ENCODE data around the gene PNPLA6. TPM values are rescaled to one million over a fixed set of nuclear protein-coding genes. Genes with fewer than 3 reads are reported as not detected.

PNPLA6 gene
- total and polyA plus RNA-seq, 2 experiments from 2014 or later: 66.6 to 135 TPM

DNA sequence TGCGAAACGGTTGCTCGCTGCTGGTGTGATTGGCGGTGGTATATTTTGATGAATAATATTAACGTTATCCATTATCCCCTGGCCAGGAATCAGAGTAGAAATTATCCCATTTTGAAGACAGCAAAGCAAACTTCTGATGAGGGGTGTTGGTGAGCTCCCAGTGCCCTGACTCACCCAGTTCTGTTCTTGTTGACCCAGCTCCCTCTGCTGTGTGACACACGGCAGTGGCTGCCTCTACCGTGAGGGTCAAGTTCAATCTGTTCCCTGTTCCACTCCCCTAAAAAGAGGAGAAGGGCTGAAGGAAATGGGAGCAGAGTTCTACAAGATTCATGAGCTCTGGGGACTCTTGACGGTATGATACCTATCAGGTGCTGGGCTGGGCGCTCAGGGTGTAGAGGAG, 62.2 kb downstream of the PNPLA6 start:
- Mint-ChIP-seq H3K27me3 (ENCODE audit: insufficient read depth, low read depth, poor library complexity) (peaks cover 12% of the 10 kb centered on the region), H3K4me1 (peaks cover 24% of the 10 kb centered on the region), H3K27ac (no peak overlapping the region), H3K4me3 (peak overlapping the region; percentile 76), H3K36me3 (ENCODE audit: low read depth) (peaks cover 9% of the 10 kb centered on the region; the same call in 2 of the 3 replicates), H3K9me3 (no peaks in the 10 kb centered on the region)
- no peak overlapping the region for H2AFZ ChIP-seq
- H3F3A ChIP-seq (replicated peaks; ENCODE audit: low read depth): 0 out of 2 replicates have a peak, but pooled peaks cover 2% of the 10 kb centered on the region
- peak overlapping the region; percentile 96; the same call in 1 of the 2 replicates for H3K4me2 ChIP-seq
- H4K20me1 ChIP-seq (replicated peaks; ENCODE audit: insufficient read depth): peaks cover 21% of the 10 kb centered on the region
- ATAC-seq (no peak), DNase-seq (ENCODE audit: low spot score) (no peak)
- H3K4me3 ChIP-seq: peak overlapping the region; percentile 87; the same call in 1 of the 2 replicates
- no peaks in the 10 kb centered on the region for H3K9me2 ChIP-seq (ENCODE audit: insufficient read depth)
- no peak overlapping the region for H3K27ac ChIP-seq (ENCODE audit: low read depth)
- TF ChIP-seq, protein P1, sequence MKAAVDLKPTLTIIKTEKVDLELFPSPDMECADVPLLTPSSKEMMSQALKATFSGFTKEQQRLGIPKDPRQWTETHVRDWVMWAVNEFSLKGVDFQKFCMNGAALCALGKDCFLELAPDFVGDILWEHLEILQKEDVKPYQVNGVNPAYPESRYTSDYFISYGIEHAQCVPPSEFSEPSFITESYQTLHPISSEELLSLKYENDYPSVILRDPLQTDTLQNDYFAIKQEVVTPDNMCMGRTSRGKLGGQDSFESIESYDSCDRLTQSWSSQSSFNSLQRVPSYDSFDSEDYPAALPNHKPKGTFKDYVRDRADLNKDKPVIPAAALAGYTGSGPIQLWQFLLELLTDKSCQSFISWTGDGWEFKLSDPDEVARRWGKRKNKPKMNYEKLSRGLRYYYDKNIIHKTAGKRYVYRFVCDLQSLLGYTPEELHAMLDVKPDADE (IDR thresholded peaks at IDR 0.05): no peak
- TF ChIP-seq ZNF114 (CRISPR knock-in tag; IDR thresholded peaks at IDR 0.05) (no peak), EZH2 (IDR thresholded peaks at IDR 0.05; ENCODE audit: low read depth, unreplicated experiment) (no peak), CREB1 (CRISPR knock-in tag; IDR thresholded peaks at IDR 0.05; ENCODE audit: low read depth) (no peak), STAT1 (IDR thresholded peaks at IDR 0.05; ENCODE audit: unreplicated experiment) (no peak), POLR2AphosphoS5 (IDR thresholded peaks at IDR 0.05; ENCODE audit: low read depth) (no peak), NANOG (IDR thresholded peaks at IDR 0.05; ENCODE audit: borderline replicate concordance) (no peak), ZNF331 (CRISPR knock-in tag; IDR thresholded peaks at IDR 0.05; ENCODE audit: low read depth) (no peak), JUNB (IDR thresholded peaks at IDR 0.05; ENCODE audit: unreplicated experiment) (no peak), EZH2phosphoT487 (IDR thresholded peaks at IDR 0.05; ENCODE audit: unreplicated experiment) (no peak)
- TF ChIP-seq, protein P2, sequence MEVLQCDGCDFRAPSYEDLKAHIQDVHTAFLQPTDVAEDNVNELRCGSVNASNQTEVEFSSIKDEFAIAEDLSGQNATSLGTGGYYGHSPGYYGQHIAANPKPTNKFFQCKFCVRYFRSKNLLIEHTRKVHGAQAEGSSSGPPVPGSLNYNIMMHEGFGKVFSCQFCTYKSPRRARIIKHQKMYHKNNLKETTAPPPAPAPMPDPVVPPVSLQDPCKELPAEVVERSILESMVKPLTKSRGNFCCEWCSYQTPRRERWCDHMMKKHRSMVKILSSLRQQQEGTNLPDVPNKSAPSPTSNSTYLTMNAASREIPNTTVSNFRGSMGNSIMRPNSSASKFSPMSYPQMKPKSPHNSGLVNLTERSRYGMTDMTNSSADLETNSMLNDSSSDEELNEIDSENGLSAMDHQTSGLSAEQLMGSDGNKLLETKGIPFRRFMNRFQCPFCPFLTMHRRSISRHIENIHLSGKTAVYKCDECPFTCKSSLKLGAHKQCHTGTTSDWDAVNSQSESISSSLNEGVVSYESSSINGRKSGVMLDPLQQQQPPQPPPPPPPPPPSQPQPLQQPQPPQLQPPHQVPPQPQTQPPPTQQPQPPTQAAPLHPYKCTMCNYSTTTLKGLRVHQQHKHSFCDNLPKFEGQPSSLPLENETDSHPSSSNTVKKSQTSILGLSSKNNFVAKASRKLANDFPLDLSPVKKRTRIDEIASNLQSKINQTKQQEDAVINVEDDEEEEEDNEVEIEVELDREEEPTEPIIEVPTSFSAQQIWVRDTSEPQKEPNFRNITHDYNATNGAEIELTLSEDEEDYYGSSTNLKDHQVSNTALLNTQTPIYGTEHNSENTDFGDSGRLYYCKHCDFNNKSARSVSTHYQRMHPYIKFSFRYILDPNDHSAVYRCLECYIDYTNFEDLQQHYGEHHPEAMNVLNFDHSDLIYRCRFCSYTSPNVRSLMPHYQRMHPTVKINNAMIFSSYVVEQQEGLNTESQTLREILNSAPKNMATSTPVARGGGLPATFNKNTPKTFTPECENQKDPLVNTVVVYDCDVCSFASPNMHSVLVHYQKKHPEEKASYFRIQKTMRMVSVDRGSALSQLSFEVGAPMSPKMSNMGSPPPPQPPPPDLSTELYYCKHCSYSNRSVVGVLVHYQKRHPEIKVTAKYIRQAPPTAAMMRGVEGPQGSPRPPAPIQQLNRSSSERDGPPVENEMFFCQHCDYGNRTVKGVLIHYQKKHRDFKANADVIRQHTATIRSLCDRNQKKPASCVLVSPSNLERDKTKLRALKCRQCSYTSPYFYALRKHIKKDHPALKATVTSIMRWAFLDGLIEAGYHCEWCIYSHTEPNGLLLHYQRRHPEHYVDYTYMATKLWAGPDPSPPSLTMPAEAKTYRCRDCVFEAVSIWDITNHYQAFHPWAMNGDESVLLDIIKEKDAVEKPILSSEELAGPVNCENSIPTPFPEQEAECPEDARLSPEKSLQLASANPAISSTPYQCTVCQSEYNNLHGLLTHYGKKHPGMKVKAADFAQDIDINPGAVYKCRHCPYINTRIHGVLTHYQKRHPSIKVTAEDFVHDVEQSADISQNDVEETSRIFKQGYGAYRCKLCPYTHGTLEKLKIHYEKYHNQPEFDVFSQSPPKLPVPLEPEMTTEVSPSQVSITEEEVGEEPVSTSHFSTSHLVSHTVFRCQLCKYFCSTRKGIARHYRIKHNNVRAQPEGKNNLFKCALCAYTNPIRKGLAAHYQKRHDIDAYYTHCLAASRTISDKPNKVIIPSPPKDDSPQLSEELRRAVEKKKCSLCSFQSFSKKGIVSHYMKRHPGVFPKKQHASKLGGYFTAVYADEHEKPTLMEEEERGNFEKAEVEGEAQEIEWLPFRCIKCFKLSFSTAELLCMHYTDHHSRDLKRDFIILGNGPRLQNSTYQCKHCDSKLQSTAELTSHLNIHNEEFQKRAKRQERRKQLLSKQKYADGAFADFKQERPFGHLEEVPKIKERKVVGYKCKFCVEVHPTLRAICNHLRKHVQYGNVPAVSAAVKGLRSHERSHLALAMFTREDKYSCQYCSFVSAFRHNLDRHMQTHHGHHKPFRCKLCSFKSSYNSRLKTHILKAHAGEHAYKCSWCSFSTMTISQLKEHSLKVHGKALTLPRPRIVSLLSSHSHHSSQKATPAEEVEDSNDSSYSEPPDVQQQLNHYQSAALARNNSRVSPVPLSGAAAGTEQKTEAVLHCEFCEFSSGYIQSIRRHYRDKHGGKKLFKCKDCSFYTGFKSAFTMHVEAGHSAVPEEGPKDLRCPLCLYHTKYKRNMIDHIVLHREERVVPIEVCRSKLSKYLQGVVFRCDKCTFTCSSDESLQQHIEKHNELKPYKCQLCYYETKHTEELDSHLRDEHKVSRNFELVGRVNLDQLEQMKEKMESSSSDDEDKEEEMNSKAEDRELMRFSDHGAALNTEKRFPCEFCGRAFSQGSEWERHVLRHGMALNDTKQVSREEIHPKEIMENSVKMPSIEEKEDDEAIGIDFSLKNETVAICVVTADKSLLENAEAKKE (CRISPR knock-in tag; IDR thresholded peaks at IDR 0.05): no peak
- TF ChIP-seq, protein P3, sequence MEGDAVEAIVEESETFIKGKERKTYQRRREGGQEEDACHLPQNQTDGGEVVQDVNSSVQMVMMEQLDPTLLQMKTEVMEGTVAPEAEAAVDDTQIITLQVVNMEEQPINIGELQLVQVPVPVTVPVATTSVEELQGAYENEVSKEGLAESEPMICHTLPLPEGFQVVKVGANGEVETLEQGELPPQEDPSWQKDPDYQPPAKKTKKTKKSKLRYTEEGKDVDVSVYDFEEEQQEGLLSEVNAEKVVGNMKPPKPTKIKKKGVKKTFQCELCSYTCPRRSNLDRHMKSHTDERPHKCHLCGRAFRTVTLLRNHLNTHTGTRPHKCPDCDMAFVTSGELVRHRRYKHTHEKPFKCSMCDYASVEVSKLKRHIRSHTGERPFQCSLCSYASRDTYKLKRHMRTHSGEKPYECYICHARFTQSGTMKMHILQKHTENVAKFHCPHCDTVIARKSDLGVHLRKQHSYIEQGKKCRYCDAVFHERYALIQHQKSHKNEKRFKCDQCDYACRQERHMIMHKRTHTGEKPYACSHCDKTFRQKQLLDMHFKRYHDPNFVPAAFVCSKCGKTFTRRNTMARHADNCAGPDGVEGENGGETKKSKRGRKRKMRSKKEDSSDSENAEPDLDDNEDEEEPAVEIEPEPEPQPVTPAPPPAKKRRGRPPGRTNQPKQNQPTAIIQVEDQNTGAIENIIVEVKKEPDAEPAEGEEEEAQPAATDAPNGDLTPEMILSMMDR (conservative IDR thresholded peaks at IDR 0.05; ENCODE audit: low read depth in 2 of 2): no peak
- TF ChIP-seq, protein P4, sequence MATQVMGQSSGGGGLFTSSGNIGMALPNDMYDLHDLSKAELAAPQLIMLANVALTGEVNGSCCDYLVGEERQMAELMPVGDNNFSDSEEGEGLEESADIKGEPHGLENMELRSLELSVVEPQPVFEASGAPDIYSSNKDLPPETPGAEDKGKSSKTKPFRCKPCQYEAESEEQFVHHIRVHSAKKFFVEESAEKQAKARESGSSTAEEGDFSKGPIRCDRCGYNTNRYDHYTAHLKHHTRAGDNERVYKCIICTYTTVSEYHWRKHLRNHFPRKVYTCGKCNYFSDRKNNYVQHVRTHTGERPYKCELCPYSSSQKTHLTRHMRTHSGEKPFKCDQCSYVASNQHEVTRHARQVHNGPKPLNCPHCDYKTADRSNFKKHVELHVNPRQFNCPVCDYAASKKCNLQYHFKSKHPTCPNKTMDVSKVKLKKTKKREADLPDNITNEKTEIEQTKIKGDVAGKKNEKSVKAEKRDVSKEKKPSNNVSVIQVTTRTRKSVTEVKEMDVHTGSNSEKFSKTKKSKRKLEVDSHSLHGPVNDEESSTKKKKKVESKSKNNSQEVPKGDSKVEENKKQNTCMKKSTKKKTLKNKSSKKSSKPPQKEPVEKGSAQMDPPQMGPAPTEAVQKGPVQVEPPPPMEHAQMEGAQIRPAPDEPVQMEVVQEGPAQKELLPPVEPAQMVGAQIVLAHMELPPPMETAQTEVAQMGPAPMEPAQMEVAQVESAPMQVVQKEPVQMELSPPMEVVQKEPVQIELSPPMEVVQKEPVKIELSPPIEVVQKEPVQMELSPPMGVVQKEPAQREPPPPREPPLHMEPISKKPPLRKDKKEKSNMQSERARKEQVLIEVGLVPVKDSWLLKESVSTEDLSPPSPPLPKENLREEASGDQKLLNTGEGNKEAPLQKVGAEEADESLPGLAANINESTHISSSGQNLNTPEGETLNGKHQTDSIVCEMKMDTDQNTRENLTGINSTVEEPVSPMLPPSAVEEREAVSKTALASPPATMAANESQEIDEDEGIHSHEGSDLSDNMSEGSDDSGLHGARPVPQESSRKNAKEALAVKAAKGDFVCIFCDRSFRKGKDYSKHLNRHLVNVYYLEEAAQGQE (IDR thresholded peaks at IDR 0.05; ENCODE audit: unreplicated experiment): no peak
- H3K27me3 ChIP-seq (ENCODE audit: insufficient read depth): peaks cover 6% of the 10 kb centered on the region; the same call in 1 of the 2 replicates
- no peaks in the 10 kb centered on the region for H3K36me3 ChIP-seq (ENCODE audit: insufficient read depth)
- H3K4me1 ChIP-seq (ENCODE audit: insufficient read depth): peaks cover 15% of the 10 kb centered on the region
- H3K79me2 ChIP-seq (replicated peaks; ENCODE audit: insufficient read depth): peaks cover 32% of the 10 kb centered on the region
